22Rv1 (cell line): ENCODE measurements around the gene RARA.

Experiments used
- ZFX ChIP-seq: fragments of 450-650 bp; IDR thresholded peaks from 2 replicates; pipeline ENCODE4 v1.6.1; 2017; ENCODE audit warnings: antibody characterized with exemption, borderline replicate concordance
- TF ChIP-seq, protein P1 (sequence below): fragments of 450-650 bp; IDR thresholded peaks from 2 replicates; pipeline ENCODE4 v1.5.1; 2017; ENCODE audit warnings: mild to moderate bottlenecking

DNA sequence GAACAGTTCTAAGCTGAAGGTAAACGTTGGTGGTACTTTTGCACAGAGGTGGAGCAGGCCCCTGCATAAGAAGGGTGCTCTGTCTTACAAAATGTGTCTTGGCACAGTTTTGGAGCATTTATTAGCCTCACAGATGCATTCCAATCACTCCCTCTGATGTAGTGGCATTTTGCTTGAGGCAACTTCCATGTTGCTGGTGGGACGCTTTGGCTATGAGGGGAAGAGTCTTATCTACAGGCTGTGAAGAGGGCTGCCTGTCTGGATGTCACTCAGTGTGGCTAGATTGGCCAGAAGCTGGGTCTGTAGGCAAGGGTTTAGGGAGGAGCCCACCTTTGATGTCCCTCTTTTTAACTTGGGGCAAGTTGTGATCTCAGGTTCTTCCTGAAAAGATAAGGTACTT lies 2.6 kb upstream of the RARA start:
- TF ChIP-seq, protein P1, sequence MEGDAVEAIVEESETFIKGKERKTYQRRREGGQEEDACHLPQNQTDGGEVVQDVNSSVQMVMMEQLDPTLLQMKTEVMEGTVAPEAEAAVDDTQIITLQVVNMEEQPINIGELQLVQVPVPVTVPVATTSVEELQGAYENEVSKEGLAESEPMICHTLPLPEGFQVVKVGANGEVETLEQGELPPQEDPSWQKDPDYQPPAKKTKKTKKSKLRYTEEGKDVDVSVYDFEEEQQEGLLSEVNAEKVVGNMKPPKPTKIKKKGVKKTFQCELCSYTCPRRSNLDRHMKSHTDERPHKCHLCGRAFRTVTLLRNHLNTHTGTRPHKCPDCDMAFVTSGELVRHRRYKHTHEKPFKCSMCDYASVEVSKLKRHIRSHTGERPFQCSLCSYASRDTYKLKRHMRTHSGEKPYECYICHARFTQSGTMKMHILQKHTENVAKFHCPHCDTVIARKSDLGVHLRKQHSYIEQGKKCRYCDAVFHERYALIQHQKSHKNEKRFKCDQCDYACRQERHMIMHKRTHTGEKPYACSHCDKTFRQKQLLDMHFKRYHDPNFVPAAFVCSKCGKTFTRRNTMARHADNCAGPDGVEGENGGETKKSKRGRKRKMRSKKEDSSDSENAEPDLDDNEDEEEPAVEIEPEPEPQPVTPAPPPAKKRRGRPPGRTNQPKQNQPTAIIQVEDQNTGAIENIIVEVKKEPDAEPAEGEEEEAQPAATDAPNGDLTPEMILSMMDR, result no peak
- no peak for TF ChIP-seq ZFX
